Coronary artery (tissue), 2 donors: ENCODE results near the gene ENPP6.

Experiments
- DNase-seq: peaks from one replicate; pipeline ENCODE4 v3.0.0-alpha.2; 2017; ENCODE audit warnings: low spot score
- H3K27ac ChIP-seq, 2 donors: fragments of 200-600 bp; sonication (generic); one replicate each; pipeline ENCODE4 v1.5.1; 2016 to 2019
- H3K4me3 ChIP-seq: fragments of 200-600 bp; sonication (generic); 2 replicates; pipeline ENCODE4 v1.5.1; 2016; ENCODE audit warnings: mild to moderate bottlenecking, moderate library complexity
- CTCF ChIP-seq: fragments of 200-600 bp; sonication (generic); IDR thresholded peaks from one replicate; pipeline ENCODE4 v1.5.1; 2019; ENCODE audit warnings: antibody characterized with exemption

ENPP6 gene

GRCh38 chr4:184120549-184121127 lies 97.0 kb downstream of the ENPP6 start:
- no peak overlapping the region for H3K4me3 ChIP-seq
- TF ChIP-seq CTCF = no peak
- DNase-seq = no peak
- H3K27ac ChIP-seq = no peak overlapping the region

GRCh38 chr4:184117662-184118199 lies 99.9 kb downstream of the ENPP6 start:
- no peak for DNase-seq
- no peak overlapping the region for H3K27ac ChIP-seq
- no peak for TF ChIP-seq CTCF

GRCh38 chr4:184115399-184115798 lies 102.3 kb downstream of the ENPP6 start:
- Histone ChIP-seq H3K4me3 (no peak overlapping the region), H3K27ac (no peak overlapping the region)
- no peak for DNase-seq
- TF ChIP-seq CTCF = no peak

More at GRCh38 chr4:184117662-184118199, 99.9 kb downstream of the ENPP6 start:
- no peak overlapping the region for H3K4me3 ChIP-seq

GRCh38 chr4:184114431-184114830 lies 103.2 kb downstream of the ENPP6 start:
- Histone ChIP-seq H3K27ac (no peak overlapping the region), H3K4me3 (no peak overlapping the region)
- no peak for TF ChIP-seq CTCF
- no peak for DNase-seq

- H3K4me3 ChIP-seq = no peak overlapping the region
- H3K27ac ChIP-seq = no peak overlapping the region
- no peak for DNase-seq
- no peak for TF ChIP-seq CTCF
These were observed 105.6 kb downstream of the ENPP6 start for GRCh38 chr4:184112006-184112550.

DNA sequence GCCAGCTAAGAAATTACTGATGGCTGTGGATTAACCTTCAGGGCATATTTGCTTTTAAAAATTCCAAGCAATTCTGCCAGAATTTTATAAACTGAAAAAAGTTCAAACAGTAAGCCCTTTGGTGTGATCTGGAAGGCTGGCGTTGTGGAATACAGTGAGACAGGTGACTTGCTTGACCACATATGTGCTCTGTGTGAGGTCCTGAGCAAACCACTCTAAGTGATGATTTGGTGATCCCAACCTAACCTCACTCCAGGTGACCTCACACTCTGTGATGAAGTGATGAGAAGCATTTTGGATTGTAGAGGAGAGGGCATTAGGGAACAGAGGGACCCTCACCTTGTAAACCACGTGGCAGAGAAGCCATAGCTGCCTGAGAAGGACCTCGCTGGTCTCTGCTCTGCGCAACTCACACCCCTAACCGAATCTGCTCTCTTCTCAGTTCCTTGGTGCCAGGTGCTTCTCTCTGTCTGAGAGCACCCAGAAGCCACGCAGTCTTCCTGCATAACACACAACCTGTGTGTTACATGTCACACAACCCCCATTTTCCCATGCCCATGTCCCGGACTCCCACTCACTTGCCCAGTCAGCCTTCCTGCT lies 106.3 kb downstream of the ENPP6 start:
- DNase-seq = no peak
- no peak overlapping the region for H3K27ac ChIP-seq
- no peak for TF ChIP-seq CTCF
- no peak overlapping the region for H3K4me3 ChIP-seq
